PFSK-1 (cell line): ENCODE measurements around the gene MMEL1.

Experiments used
- POLR2AphosphoS5 ChIP-seq: IDR thresholded peaks from 2 replicates; pipeline ENCODE4 v1.6.1; 2012; ENCODE audit warnings: low read depth, mild to moderate bottlenecking, control low read depth, low read length, moderate library complexity
- REST ChIP-seq, 2 experiments: IDR thresholded peaks; 2 replicates each; pipeline versions ENCODE4 v1.6.1 to v1.8.0; 2011 to 2012; ENCODE audit warnings: low read depth in 2 of 2, low read length in 2 of 2, control low read depth in 1 of 2, inconsistent platforms in 1 of 2, mild to moderate bottlenecking in 1 of 2, moderate library complexity in 1 of 2; ENCODE audit not compliant: insufficient read depth in 1 of 2
- SIN3A ChIP-seq: IDR thresholded peaks from 2 replicates; pipeline ENCODE4 v1.6.1; 2012; ENCODE audit warnings: mild to moderate bottlenecking, low read length, moderate library complexity, borderline replicate concordance; ENCODE audit not compliant: insufficient read depth
- TAF1 ChIP-seq: IDR thresholded peaks from 2 replicates; pipeline ENCODE4 v1.6.1; 2012; ENCODE audit warnings: low read length, control low read depth, borderline replicate concordance; ENCODE audit not compliant: insufficient read depth

- TF ChIP-seq TAF1 (no peak), POLR2AphosphoS5 (no peak), REST (IDR thresholded peaks at IDR 0.05; ENCODE audit: insufficient read depth in 1 of 2, low read depth in 2 of 2, low read length in 2 of 2) (no peak), SIN3A (no peak)
Measured at GRCh38 chr1:2540816-2541492, 91.9 kb downstream of the MMEL1 start.
